T-helper 2 cell treated with Interferon-gamma antibody and Interleukin-4, amounts not matched to agents 5 μg/mL and 100 μg/mL, for 36 hours (primary cell): ENCODE results near the gene LAMTOR1.

Source experiments
- DNase-seq: peaks from one replicate; pipeline ENCODE4 v3.0.0; 2021; ENCODE audit warnings: low spot score
- H3K27ac Mint-ChIP-seq: one replicate; pipeline ENCODE4 v1.8.0; 2021; ENCODE audit warnings: mild to moderate bottlenecking, mixed read lengths
- H3K27me3 Mint-ChIP-seq: one replicate; pipeline ENCODE4 v1.8.0; 2021; ENCODE audit warnings: low read depth, mixed read lengths
- H3K36me3 Mint-ChIP-seq: one replicate; pipeline ENCODE4 v1.8.0; 2021; ENCODE audit warnings: low read depth, mixed read lengths
- H3K4me1 Mint-ChIP-seq: one replicate; pipeline ENCODE4 v1.8.0; 2021; ENCODE audit warnings: low read depth, mixed read lengths
- H3K4me3 Mint-ChIP-seq: one replicate; pipeline ENCODE4 v1.8.0; 2022; ENCODE audit warnings: mild to moderate bottlenecking, moderate library complexity, mixed read lengths
- H3K9me3 Mint-ChIP-seq: one replicate; pipeline ENCODE4 v1.8.0; 2021; ENCODE audit warnings: mixed read lengths

Gene LAMTOR1

GRCh38 chr11:72111300-72112142 lies 8.4 kb upstream of the LAMTOR1 start:
- Mint-ChIP-seq H3K4me3 (peak overlapping the region; percentile 97), H3K36me3 (peaks cover 17% of the 10 kb centered on the region), H3K4me1 (peaks cover 21% of the 10 kb centered on the region), H3K27ac (peak overlapping the region; percentile 99), H3K27me3 (no peaks in the 10 kb centered on the region), H3K9me3 (no peaks in the 10 kb centered on the region)
- DNase-seq: no peak

GRCh38 chr11:72105888-72106287 lies 2.8 kb upstream of the LAMTOR1 start, which contains the start of gene TOMT:
Gene TOMT (plus strand): TSS chr11:72105924. CDS start chr11:72105952, 28 bp downstream.
- peak within 1 kb of the TSS; percentile 17 for H3K27ac Mint-ChIP-seq
- no peaks in the 10 kb centered on the region for H3K9me3 Mint-ChIP-seq
- DNase-seq: no peak
- H3K4me1 Mint-ChIP-seq: peaks cover 24% of the 10 kb centered on the region
- no peak within 1 kb of the TSS for H3K4me3 Mint-ChIP-seq
- H3K36me3 Mint-ChIP-seq: peaks cover 19% of the 10 kb centered on the region
- no peaks in the 10 kb centered on the region for H3K27me3 Mint-ChIP-seq

- DNase-seq: no peak
- H3K4me3 Mint-ChIP-seq: peak overlapping the region; percentile 95
- H3K27me3 Mint-ChIP-seq: no peaks in the 10 kb centered on the region
- no peaks in the 10 kb centered on the region for H3K9me3 Mint-ChIP-seq
- peak overlapping the region; percentile 81 for H3K27ac Mint-ChIP-seq
- peaks cover 24% of the 10 kb centered on the region for H3K36me3 Mint-ChIP-seq
- H3K4me1 Mint-ChIP-seq: peaks cover 34% of the 10 kb centered on the region
Measured at GRCh38 chr11:72103754-72104167, 664 bp upstream of the LAMTOR1 start.

- peaks cover 34% of the 10 kb centered on the region for H3K4me1 Mint-ChIP-seq
- DNase-seq: no peak
- peaks cover 30% of the 10 kb centered on the region for H3K36me3 Mint-ChIP-seq
- no peaks in the 10 kb centered on the region for H3K9me3 Mint-ChIP-seq
- H3K27ac Mint-ChIP-seq: peak overlapping the region; percentile 81
- H3K27me3 Mint-ChIP-seq: no peaks in the 10 kb centered on the region
- peak overlapping the region; percentile 95 for H3K4me3 Mint-ChIP-seq
Measured at GRCh38 chr11:72102631-72102945, 509 bp downstream of the LAMTOR1 start.

- H3K36me3 Mint-ChIP-seq: peaks cover 29% of the 10 kb centered on the region
- no peaks in the 10 kb centered on the region for H3K9me3 Mint-ChIP-seq
- H3K4me3 Mint-ChIP-seq: peak overlapping the region; percentile 95
- DNase-seq: no peak
- peaks cover 34% of the 10 kb centered on the region for H3K4me1 Mint-ChIP-seq
- peak overlapping the region; percentile 81 for H3K27ac Mint-ChIP-seq
- no peaks in the 10 kb centered on the region for H3K27me3 Mint-ChIP-seq
Measured at GRCh38 chr11:72102162-72102561, 935 bp downstream of the LAMTOR1 start.

GRCh38 chr11:72100462-72100861 lies 2.6 kb downstream of the LAMTOR1 start:
- Mint-ChIP-seq H3K4me1 (peaks cover 34% of the 10 kb centered on the region), H3K9me3 (no peaks in the 10 kb centered on the region), H3K27ac (peak overlapping the region; percentile 65), H3K36me3 (peaks cover 31% of the 10 kb centered on the region), H3K4me3 (peak overlapping the region; percentile 95), H3K27me3 (no peaks in the 10 kb centered on the region)
- DNase-seq: no peak

- Mint-ChIP-seq H3K27me3 (no peaks in the 10 kb centered on the region), H3K4me3 (no peak overlapping the region), H3K27ac (peak overlapping the region; percentile 65), H3K9me3 (no peaks in the 10 kb centered on the region), H3K4me1 (peaks cover 34% of the 10 kb centered on the region), H3K36me3 (peaks cover 35% of the 10 kb centered on the region)
- no peak for DNase-seq
Measured at GRCh38 chr11:72100009-72100408, 3.1 kb downstream of the LAMTOR1 start.

- no peak overlapping the region for H3K27ac Mint-ChIP-seq
- DNase-seq: no peak
- peaks cover 38% of the 10 kb centered on the region for H3K36me3 Mint-ChIP-seq
- H3K27me3 Mint-ChIP-seq: no peaks in the 10 kb centered on the region
- H3K4me3 Mint-ChIP-seq: no peak overlapping the region
- H3K4me1 Mint-ChIP-seq: peaks cover 29% of the 10 kb centered on the region
- no peaks in the 10 kb centered on the region for H3K9me3 Mint-ChIP-seq
Measured at GRCh38 chr11:72098741-72099140, 4.4 kb downstream of the LAMTOR1 start.

GRCh38 chr11:72091292-72091691 lies 11.8 kb downstream of the LAMTOR1 start:
- H3K4me1 Mint-ChIP-seq: peaks cover 10% of the 10 kb centered on the region
- DNase-seq: peak; percentile 49
- peaks cover 18% of the 10 kb centered on the region for H3K36me3 Mint-ChIP-seq
- H3K9me3 Mint-ChIP-seq: no peaks in the 10 kb centered on the region
- H3K4me3 Mint-ChIP-seq: no peak overlapping the region
- no peaks in the 10 kb centered on the region for H3K27me3 Mint-ChIP-seq
- no peak overlapping the region for H3K27ac Mint-ChIP-seq

GRCh38 chr11:72088076-72088808 lies 14.9 kb downstream of the LAMTOR1 start:
- Mint-ChIP-seq H3K4me1 (peaks cover 15% of the 10 kb centered on the region), H3K9me3 (no peaks in the 10 kb centered on the region), H3K27me3 (no peaks in the 10 kb centered on the region), H3K27ac (no peak overlapping the region), H3K4me3 (no peak overlapping the region), H3K36me3 (peaks cover 12% of the 10 kb centered on the region)
- DNase-seq: no peak

- no peaks in the 10 kb centered on the region for H3K9me3 Mint-ChIP-seq
- no peak overlapping the region for H3K4me3 Mint-ChIP-seq
Measured at GRCh38 chr11:72085621-72086351, 17.3 kb downstream of the LAMTOR1 start.

GRCh38 chr11:72084965-72085364 lies 18.1 kb downstream of the LAMTOR1 start:
- no peak overlapping the region for H3K27ac Mint-ChIP-seq
- peaks cover 24% of the 10 kb centered on the region for H3K4me1 Mint-ChIP-seq

More at GRCh38 chr11:72085621-72086351, 17.3 kb downstream of the LAMTOR1 start:
- peaks cover 7% of the 10 kb centered on the region for H3K36me3 Mint-ChIP-seq
- peaks cover 23% of the 10 kb centered on the region for H3K4me1 Mint-ChIP-seq
- DNase-seq: no peak
- H3K27me3 Mint-ChIP-seq: no peaks in the 10 kb centered on the region
- H3K27ac Mint-ChIP-seq: peak overlapping the region; percentile 38

GRCh38 chr11:72084076-72084475 lies 19.0 kb downstream of the LAMTOR1 start:
- Mint-ChIP-seq H3K4me1 (peaks cover 23% of the 10 kb centered on the region), H3K27ac (no peak overlapping the region), H3K36me3 (peaks cover 3% of the 10 kb centered on the region), H3K9me3 (no peaks in the 10 kb centered on the region), H3K27me3 (no peaks in the 10 kb centered on the region), H3K4me3 (no peak overlapping the region)
- no peak for DNase-seq

More at GRCh38 chr11:72084965-72085364, 18.1 kb downstream of the LAMTOR1 start:
- no peaks in the 10 kb centered on the region for H3K27me3 Mint-ChIP-seq
- peaks cover 6% of the 10 kb centered on the region for H3K36me3 Mint-ChIP-seq
- no peak for DNase-seq
- H3K9me3 Mint-ChIP-seq: no peaks in the 10 kb centered on the region
- no peak overlapping the region for H3K4me3 Mint-ChIP-seq

- no peaks in the 10 kb centered on the region for H3K27me3 Mint-ChIP-seq
- H3K4me1 Mint-ChIP-seq: peaks cover 29% of the 10 kb centered on the region
- no peak for DNase-seq
- peaks cover 7% of the 10 kb centered on the region for H3K36me3 Mint-ChIP-seq
- H3K9me3 Mint-ChIP-seq: no peaks in the 10 kb centered on the region
- H3K4me3 Mint-ChIP-seq: no peak overlapping the region
- H3K27ac Mint-ChIP-seq: peak overlapping the region; percentile 0
Measured at GRCh38 chr11:72083414-72083813, 19.7 kb downstream of the LAMTOR1 start.
